GM23338 (cell line): Measurements from ENCODE around the gene PPP2R2B. TPM values are rescaled to one million over a fixed set of nuclear protein-coding genes. Genes with fewer than 3 reads are reported as not detected.

ENCODE experiments used
- ATAC-seq: fragments of 200-7000 bp; cut with Tn5 transposase; 3 replicates; pipeline ENCODE4 v1.9.1; 2020
- DNase-seq: peaks from one replicate; pipeline ENCODE4 v3.0.0-alpha.2; 2015; ENCODE audit warnings: low spot score
- H2AFZ ChIP-seq: fragments of 200-600 bp; sonication (generic); 2 replicates; pipeline ENCODE4 v1.8.0; 2016; ENCODE audit warnings: antibody characterized with exemption, mild to moderate bottlenecking, moderate library complexity
- H3F3A ChIP-seq: fragments of 200-600 bp; sonication (generic); replicated peaks from 2 replicates; pipeline ENCODE4 v1.8.0; 2017; ENCODE audit warnings: antibody characterized with exemption, mixed run types, low read depth
- H3K27ac ChIP-seq: fragments of 200-600 bp; sonication (generic); 2 replicates; pipeline ENCODE4 v1.6.1; 2016; ENCODE audit warnings: low read depth
- H3K27me3 ChIP-seq: fragments of 200-600 bp; sonication (generic); 2 replicates; pipeline ENCODE4 v1.8.0; 2016; ENCODE audit warnings: mild to moderate bottlenecking, mixed run types, moderate library complexity; ENCODE audit not compliant: insufficient read depth
- H3K36me3 ChIP-seq: fragments of 200-600 bp; sonication (generic); 2 replicates; pipeline ENCODE4 v1.8.0; 2016; ENCODE audit warnings: mild to moderate bottlenecking; ENCODE audit not compliant: insufficient read depth
- H3K4me1 ChIP-seq: fragments of 200-600 bp; sonication (generic); 2 replicates; pipeline ENCODE4 v1.8.0; 2016; ENCODE audit warnings: mild to moderate bottlenecking, moderate library complexity; ENCODE audit not compliant: insufficient read depth
- H3K4me2 ChIP-seq: fragments of 200-600 bp; sonication (generic); 2 replicates; pipeline ENCODE4 v1.7.1; 2017; ENCODE audit warnings: mixed run types
- H3K4me3 ChIP-seq: fragments of 200-600 bp; sonication (generic); 2 replicates; pipeline ENCODE4 v1.6.1; 2016; ENCODE audit warnings: mixed run types
- H3K79me2 ChIP-seq: fragments of 200-600 bp; sonication (generic); replicated peaks from 2 replicates; pipeline ENCODE4 v1.8.0; 2017; ENCODE audit warnings: mild to moderate bottlenecking; ENCODE audit not compliant: insufficient read depth
- H3K9me2 ChIP-seq: fragments of 200-600 bp; sonication (generic); 2 replicates; pipeline ENCODE4 v1.8.0; 2017; ENCODE audit not compliant: insufficient read depth
- H4K20me1 ChIP-seq: fragments of 200-600 bp; sonication (generic); replicated peaks from 2 replicates; pipeline ENCODE4 v1.8.0; 2017; ENCODE audit warnings: mild to moderate bottlenecking; ENCODE audit not compliant: insufficient read depth
- H3K27ac Mint-ChIP-seq: 2 replicates; pipeline ENCODE4 v1.8.0; 2020; ENCODE audit warnings: inconsistent platforms, mild to moderate bottlenecking, moderate library complexity, mixed read lengths
- H3K27me3 Mint-ChIP-seq: 3 replicates; pipeline ENCODE4 v1.8.0; 2022; ENCODE audit warnings: low read depth, mild to moderate bottlenecking, moderate library complexity, mixed read lengths, inconsistent platforms; ENCODE audit not compliant: insufficient read depth, poor library complexity
- H3K36me3 Mint-ChIP-seq: 3 replicates; pipeline ENCODE4 v1.8.0; 2021; ENCODE audit warnings: low read depth, mild to moderate bottlenecking, inconsistent platforms, moderate library complexity, mixed read lengths
- H3K4me1 Mint-ChIP-seq: 3 replicates; pipeline ENCODE4 v1.8.0; 2020; ENCODE audit warnings: mild to moderate bottlenecking, inconsistent platforms, mixed read lengths
- H3K4me3 Mint-ChIP-seq: 3 replicates; pipeline ENCODE4 v1.8.0; 2021; ENCODE audit warnings: moderate library complexity, mild to moderate bottlenecking, inconsistent platforms, mixed read lengths
- H3K9me3 Mint-ChIP-seq: 3 replicates; pipeline ENCODE4 v1.8.0; 2020; ENCODE audit warnings: moderate library complexity, mild to moderate bottlenecking, inconsistent platforms, mixed read lengths
- CREB1 ChIP-seq: fragments of 250-450 bp; sonication (Bioruptor Pico); IDR thresholded peaks from 2 replicates; pipeline ENCODE4 v1.5.0; 2020; ENCODE audit warnings: low read depth, mild to moderate bottlenecking, moderate library complexity
- EZH2 ChIP-seq: fragments of 200-600 bp; sonication (generic); IDR thresholded peaks from one replicate; pipeline ENCODE4 v1.8.0; 2017; ENCODE audit warnings: antibody characterized with exemption, mild to moderate bottlenecking, low read depth; ENCODE audit not compliant: unreplicated experiment
- EZH2phosphoT487 ChIP-seq: fragments of 200-600 bp; sonication (generic); IDR thresholded peaks from one replicate; pipeline ENCODE4 v1.8.1; 2018; ENCODE audit warnings: antibody characterized with exemption; ENCODE audit not compliant: unreplicated experiment
- JUNB ChIP-seq: IDR thresholded peaks from one replicate; pipeline ENCODE4 v1.6.1; 2016; ENCODE audit warnings: antibody characterized with exemption; ENCODE audit not compliant: unreplicated experiment
- NANOG ChIP-seq: IDR thresholded peaks from 2 replicates; pipeline ENCODE4 v1.6.1; 2016; ENCODE audit warnings: antibody characterized with exemption, borderline replicate concordance
- POLR2AphosphoS5 ChIP-seq: IDR thresholded peaks from 2 replicates; pipeline ENCODE4 v1.6.1; 2016; ENCODE audit warnings: antibody characterized with exemption, low read depth
- REST ChIP-seq: IDR thresholded peaks from one replicate; pipeline ENCODE4 v1.6.1; 2018; ENCODE audit warnings: antibody characterized with exemption; ENCODE audit not compliant: unreplicated experiment
- ZNF114 ChIP-seq: fragments of 250-450 bp; sonication (Bioruptor Pico); IDR thresholded peaks from 2 replicates; pipeline ENCODE4 v1.5.0; 2020; ENCODE audit warnings: mild to moderate bottlenecking, moderate library complexity
- ZNF462 ChIP-seq: fragments of 250-450 bp; sonication (Bioruptor Pico); IDR thresholded peaks from 2 replicates; pipeline ENCODE4 v1.5.0; 2020; ENCODE audit warnings: mild to moderate bottlenecking, moderate library complexity
- polyA plus RNA-seq: library from polyadenylated mRNA; unstranded; fragments of >200 nt; fragmentation: Nextera tagmentation; extraction: Ambion mirVana; gene quantifications from 2 replicates; pipeline ENCODE4 v1.2.1, GENCODE V29; 2016
- total RNA-seq: library from RNA; depleted of rRNA; stranded (reverse); fragments of >200 nt; shearing (Covaris generic); gene quantifications from 2 replicates; pipeline ENCODE4 v1.2.3, GENCODE V29; 2014
- TF ChIP-seq, protein P1 (sequence below): IDR thresholded peaks from 2 replicates; pipeline ENCODE4 v1.6.1; 2016; ENCODE audit warnings: antibody characterized with exemption

The PPP2R2B gene
- total and polyA plus RNA-seq, 2 experiments from 2014 or later = 21.3 to 33.9 TPM

- TF ChIP-seq REST = no peak
Observed at GRCh38 chr5:146659961-146660360, 218.6 kb downstream of the PPP2R2B start (continued).

GRCh38 chr5:146656703-146657102 lies 221.9 kb downstream of the PPP2R2B start:
- no peak overlapping the region for H3K27ac Mint-ChIP-seq
- Histone ChIP-seq H4K20me1 (no peaks in the 10 kb centered on the region), H2AFZ (no peak overlapping the region), H3K4me2 (no peak overlapping the region), H3K27me3 (no peaks in the 10 kb centered on the region), H3K36me3 (no peaks in the 10 kb centered on the region), H3K4me1 (peaks cover 12% of the 10 kb centered on the region), H3K79me2 (no peaks in the 10 kb centered on the region), H3K9me2 (no peaks in the 10 kb centered on the region), H3K4me3 (no peak overlapping the region), H3F3A (no peaks in the 10 kb centered on the region), H3K27ac (no peak overlapping the region)
- ATAC-seq (no peak), DNase-seq (no peak)
- no peak for TF ChIP-seq CREB1 (CRISPR knock-in tag)
- no peak for TF ChIP-seq NANOG
- no peak for TF ChIP-seq ZNF462
- no peak for TF ChIP-seq EZH2
- TF ChIP-seq, protein P1, sequence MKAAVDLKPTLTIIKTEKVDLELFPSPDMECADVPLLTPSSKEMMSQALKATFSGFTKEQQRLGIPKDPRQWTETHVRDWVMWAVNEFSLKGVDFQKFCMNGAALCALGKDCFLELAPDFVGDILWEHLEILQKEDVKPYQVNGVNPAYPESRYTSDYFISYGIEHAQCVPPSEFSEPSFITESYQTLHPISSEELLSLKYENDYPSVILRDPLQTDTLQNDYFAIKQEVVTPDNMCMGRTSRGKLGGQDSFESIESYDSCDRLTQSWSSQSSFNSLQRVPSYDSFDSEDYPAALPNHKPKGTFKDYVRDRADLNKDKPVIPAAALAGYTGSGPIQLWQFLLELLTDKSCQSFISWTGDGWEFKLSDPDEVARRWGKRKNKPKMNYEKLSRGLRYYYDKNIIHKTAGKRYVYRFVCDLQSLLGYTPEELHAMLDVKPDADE = no peak
- TF ChIP-seq JUNB = no peak
- TF ChIP-seq POLR2AphosphoS5 = no peak
- TF ChIP-seq ZNF114 (CRISPR knock-in tag) = no peak
- no peak for TF ChIP-seq EZH2phosphoT487
- peaks cover 18% of the 10 kb centered on the region for H3K4me1 Mint-ChIP-seq
- peaks cover 3% of the 10 kb centered on the region; the same call in 2 of the 3 replicates for H3K36me3 Mint-ChIP-seq
- peaks cover 3% of the 10 kb centered on the region for H3K27me3 Mint-ChIP-seq
- no peak overlapping the region for H3K4me3 Mint-ChIP-seq
- H3K9me3 Mint-ChIP-seq = no peaks in the 10 kb centered on the region
